Measurements from ENCODE around the gene MCRIP2.
"Not testable (repeated sequence)": the region's sequence is repeated elsewhere in the genome, so short reads cannot be mapped to it uniquely, and the experiment has no call there.

The MCRIP2 gene

GRCh38 chr16:641326-642188 lies at the start of gene MCRIP2:
Gene MCRIP2, plus strand, starts transcription at chr16:641828. Its CDS starts 164 bp downstream, at chr16:641992.
- in situ Hi-C loops (cut with HindIII; ENCODE audit: low sequenced_read_pairs) = loop anchor here (25.0 kb wide), 1 partner anchor 104 kb away; the partner anchor contains the start of gene CAPN15

GRCh38 chr16:591892-592517 lies 49.6 kb upstream of the MCRIP2 start:
- in situ Hi-C loops (cut with HindIII; ENCODE audit: low sequenced_read_pairs) = no loop called here

- in situ Hi-C loops (cut with HindIII; ENCODE audit: low sequenced_read_pairs) = no loop called here
Observed at GRCh38 chr16:592518-593306, 48.9 kb upstream of the MCRIP2 start.

- in situ Hi-C loops (cut with HindIII; ENCODE audit: low sequenced_read_pairs) = no loop called here
Observed at GRCh38 chr16:593406-593805, 48.2 kb upstream of the MCRIP2 start.

GRCh38 chr16:593807-594206 lies 47.8 kb upstream of the MCRIP2 start:
- in situ Hi-C loops (cut with HindIII; ENCODE audit: low sequenced_read_pairs) = no loop called here

- in situ Hi-C loops (cut with HindIII; ENCODE audit: low sequenced_read_pairs) = no loop called here
Observed at GRCh38 chr16:595094-595528, 46.5 kb upstream of the MCRIP2 start.

GRCh38 chr16:595942-596735 lies 45.5 kb upstream of the MCRIP2 start:
- in situ Hi-C loops (cut with HindIII; ENCODE audit: low sequenced_read_pairs) = no loop called here

GRCh38 chr16:596736-597060 lies 44.9 kb upstream of the MCRIP2 start:
- in situ Hi-C loops (cut with HindIII; ENCODE audit: low sequenced_read_pairs) = no loop called here

GRCh38 chr16:597655-598054 lies 44.0 kb upstream of the MCRIP2 start:
- in situ Hi-C loops (cut with HindIII; ENCODE audit: low sequenced_read_pairs) = not testable (repeated sequence)

GRCh38 chr16:598823-599739 lies 42.5 kb upstream of the MCRIP2 start:
- in situ Hi-C loops (cut with HindIII; ENCODE audit: low sequenced_read_pairs) = no loop called here

GRCh38 chr16:600781-601180 lies 40.8 kb upstream of the MCRIP2 start:
- in situ Hi-C loops (cut with HindIII; ENCODE audit: low sequenced_read_pairs) = no loop called here

- in situ Hi-C loops (cut with HindIII; ENCODE audit: low sequenced_read_pairs) = no loop called here
Observed at GRCh38 chr16:603933-604332, 37.7 kb upstream of the MCRIP2 start.

- in situ Hi-C loops (cut with HindIII; ENCODE audit: low sequenced_read_pairs) = no loop called here
Observed at GRCh38 chr16:606656-607307, 34.8 kb upstream of the MCRIP2 start.

- in situ Hi-C loops (cut with HindIII; ENCODE audit: low sequenced_read_pairs) = no loop called here
Observed at GRCh38 chr16:608019-608418, 33.6 kb upstream of the MCRIP2 start.

- in situ Hi-C loops (cut with HindIII; ENCODE audit: low sequenced_read_pairs) = no loop called here
Observed at GRCh38 chr16:609316-609715, 32.3 kb upstream of the MCRIP2 start.

- in situ Hi-C loops (cut with HindIII; ENCODE audit: low sequenced_read_pairs) = no loop called here
Observed at GRCh38 chr16:609984-610383, 31.6 kb upstream of the MCRIP2 start.

- in situ Hi-C loops (cut with HindIII; ENCODE audit: low sequenced_read_pairs) = no loop called here
Observed at GRCh38 chr16:610513-611381, 30.9 kb upstream of the MCRIP2 start.

GRCh38 chr16:615122-615521 lies 26.5 kb upstream of the MCRIP2 start:
- in situ Hi-C loops (cut with HindIII; ENCODE audit: low sequenced_read_pairs) = no loop called here

Measured in endothelial cell of hepatic sinusoid (primary cell).